ENCODE measurements around the gene B4GALNT1.

The B4GALNT1 gene

GRCh38 chr12:57586128-57586527 lies 46.9 kb downstream of the B4GALNT1 start:
- no peak for DNase-seq (ENCODE audit: low read depth, low spot score)

- no peak for DNase-seq (ENCODE audit: low read depth, low spot score)
Observed at GRCh38 chr12:57585156-57585555, 47.8 kb downstream of the B4GALNT1 start.

GRCh38 chr12:57584690-57585089 lies 48.3 kb downstream of the B4GALNT1 start:
- DNase-seq (ENCODE audit: low read depth, low spot score) = no peak

- DNase-seq (ENCODE audit: low read depth, low spot score) = no peak
Observed at GRCh38 chr12:57584050-57584449, 49.0 kb downstream of the B4GALNT1 start.

- DNase-seq (ENCODE audit: low read depth, low spot score) = peak; percentile 67
Observed at GRCh38 chr12:57583008-57583831, 49.8 kb downstream of the B4GALNT1 start.

GRCh38 chr12:57582440-57582839 lies 50.6 kb downstream of the B4GALNT1 start:
- DNase-seq (ENCODE audit: low read depth, low spot score) = no peak

- DNase-seq (ENCODE audit: low read depth, low spot score) = no peak
Observed at GRCh38 chr12:57581802-57582201, 51.2 kb downstream of the B4GALNT1 start.

GRCh38 chr12:57580466-57580795 lies 52.6 kb downstream of the B4GALNT1 start:
- no peak for DNase-seq (ENCODE audit: low read depth, low spot score)

GRCh38 chr12:57579677-57580465 lies 53.1 kb downstream of the B4GALNT1 start:
- no peak for DNase-seq (ENCODE audit: low read depth, low spot score)

GRCh38 chr12:57579011-57579410 lies 54.0 kb downstream of the B4GALNT1 start:
- DNase-seq (ENCODE audit: low read depth, low spot score) = no peak

- DNase-seq (ENCODE audit: low read depth, low spot score) = no peak
Observed at GRCh38 chr12:57577981-57578758, 54.8 kb downstream of the B4GALNT1 start.

- no peak for DNase-seq (ENCODE audit: low read depth, low spot score)
Observed at GRCh38 chr12:57576613-57577160, 56.3 kb downstream of the B4GALNT1 start.

Data from iPS DF 19.7 (cell line).